ENCODE measurements around the gene CUL9.

Gene CUL9

DNA sequence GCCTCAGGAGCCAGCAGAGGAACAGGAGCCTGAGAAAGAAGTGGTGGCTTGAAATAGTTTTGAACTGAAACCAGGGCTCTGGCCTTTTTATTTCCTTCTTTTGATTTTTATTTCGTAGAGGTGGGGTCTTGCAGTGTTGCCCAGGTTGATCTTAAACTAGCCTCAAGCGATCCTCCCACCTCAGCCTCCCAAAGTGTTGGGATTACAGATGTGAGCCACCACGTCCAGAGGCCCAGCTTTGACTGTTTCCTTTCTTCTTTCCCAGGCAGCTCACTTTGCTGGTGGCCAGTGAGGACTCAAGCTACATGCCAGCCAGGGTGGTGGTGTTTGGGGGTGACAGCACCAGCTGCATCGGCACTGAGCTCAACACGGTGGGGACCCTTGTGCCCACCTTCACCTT is 20.5 kb downstream of the CUL9 start:
- no peak for DNase-seq

GRCh38 chr6:43203029-43203717 is 21.2 kb downstream of the CUL9 start:
- no peak for DNase-seq

- no peak for DNase-seq
Measured at GRCh38 chr6:43203718-43204095, 21.7 kb downstream of the CUL9 start.

DNA sequence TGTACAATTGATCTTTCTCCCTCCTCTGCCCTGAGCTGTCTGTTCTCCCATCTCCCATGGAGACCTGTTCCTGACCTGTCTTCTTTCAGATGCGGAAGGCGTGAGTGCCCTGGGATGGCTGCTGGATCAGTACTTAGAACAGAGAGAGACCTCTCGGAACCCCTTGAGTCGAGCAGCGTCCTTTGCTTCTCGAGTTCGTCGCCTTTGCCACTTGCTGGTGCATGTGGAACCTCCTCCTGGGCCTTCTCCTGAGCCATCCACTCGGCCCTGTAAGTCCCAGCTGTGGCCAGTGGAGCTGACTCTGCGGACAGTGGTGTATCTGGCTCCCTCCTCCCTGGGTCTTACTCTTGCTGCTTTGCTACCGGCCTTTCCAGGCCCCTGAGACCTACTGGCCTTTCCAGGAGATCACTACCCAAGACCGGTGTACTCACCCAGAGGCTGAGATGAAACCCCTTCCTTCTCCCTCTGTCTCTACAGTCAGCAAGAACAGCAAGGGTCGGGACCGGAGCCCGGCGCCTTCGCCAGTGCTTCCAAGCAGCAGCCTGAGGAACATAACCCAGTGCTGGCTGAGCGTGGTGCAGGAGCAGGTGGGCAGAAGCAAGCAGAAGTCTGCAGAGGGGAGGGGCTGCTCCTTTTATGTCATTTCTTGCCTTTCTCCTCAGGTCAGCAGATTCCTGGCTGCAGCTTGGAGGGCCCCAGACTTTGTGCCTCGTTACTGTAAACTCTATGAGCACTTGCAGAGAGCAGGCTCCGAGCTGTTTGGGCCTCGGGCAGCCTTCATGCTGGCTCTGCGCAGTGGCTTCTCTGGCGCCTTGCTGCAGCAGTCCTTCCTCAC is 22.5 kb downstream of the CUL9 start:
- no peak for DNase-seq

- DNase-seq: no peak
Measured at GRCh38 chr6:43205849-43206248, 23.9 kb downstream of the CUL9 start.

DNA sequence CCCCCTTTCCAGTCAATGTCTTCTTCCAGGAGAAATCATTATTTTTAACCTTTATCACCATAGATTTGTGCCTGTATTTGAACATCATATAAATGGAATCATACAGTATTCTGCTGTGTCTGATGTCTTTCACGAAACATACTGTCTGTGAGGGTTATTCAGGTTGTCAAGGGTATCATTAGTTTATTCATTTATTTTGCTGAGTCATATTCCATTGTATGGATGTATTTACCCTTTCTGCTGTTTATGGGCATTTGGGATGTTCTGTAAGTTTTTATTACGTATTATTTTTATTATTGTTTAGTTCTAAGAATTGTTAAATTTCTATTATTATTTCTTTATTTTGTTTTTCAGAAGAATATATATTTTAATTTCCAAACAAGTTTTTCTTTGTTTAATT is 25.3 kb downstream of the CUL9 start:
- DNase-seq: no peak

GRCh38 chr6:43211955-43212354 is 30.0 kb downstream of the CUL9 start:
- DNase-seq: no peak

DNA sequence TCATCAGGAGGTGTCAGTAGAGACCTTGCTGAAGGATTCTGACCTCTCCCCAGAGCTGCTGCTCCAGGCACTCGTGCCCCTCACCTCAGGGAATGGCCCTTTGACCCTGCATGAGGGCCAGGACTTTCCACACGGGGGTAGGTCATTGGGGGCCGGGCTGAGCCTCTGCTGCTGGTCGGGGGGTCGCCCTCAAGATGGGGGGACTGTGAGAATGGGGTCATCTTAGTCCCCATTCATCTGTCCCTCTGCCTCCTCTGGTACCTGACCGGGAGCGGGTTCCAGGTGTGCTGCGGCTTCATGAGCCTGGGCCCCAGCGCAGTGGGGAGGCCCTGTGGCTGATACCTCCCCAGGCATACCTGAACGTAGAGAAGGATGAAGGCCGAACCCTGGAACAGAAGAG is 31.4 kb downstream of the CUL9 start:
- DNase-seq: no peak

DNA sequence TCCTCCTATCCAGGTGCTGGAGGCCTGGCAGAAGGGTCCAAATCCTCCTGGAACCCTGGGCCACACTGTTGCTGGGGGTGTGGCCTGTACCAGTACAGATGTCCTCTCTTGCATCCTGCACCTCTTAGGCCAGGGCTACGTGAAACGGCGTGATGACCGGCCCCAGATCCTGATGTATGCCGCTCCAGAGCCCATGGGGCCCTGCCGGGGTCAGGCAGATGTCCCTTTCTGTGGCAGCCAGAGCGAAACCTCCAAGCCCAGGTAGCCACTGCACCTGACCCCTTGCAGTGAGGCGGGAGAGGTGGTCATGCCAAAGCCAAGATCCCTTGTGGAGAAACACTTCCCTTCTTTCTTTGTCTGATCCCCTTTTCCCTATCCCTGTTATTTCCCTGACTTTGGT is 33.1 kb downstream of the CUL9 start:
- DNase-seq: no peak

DNA sequence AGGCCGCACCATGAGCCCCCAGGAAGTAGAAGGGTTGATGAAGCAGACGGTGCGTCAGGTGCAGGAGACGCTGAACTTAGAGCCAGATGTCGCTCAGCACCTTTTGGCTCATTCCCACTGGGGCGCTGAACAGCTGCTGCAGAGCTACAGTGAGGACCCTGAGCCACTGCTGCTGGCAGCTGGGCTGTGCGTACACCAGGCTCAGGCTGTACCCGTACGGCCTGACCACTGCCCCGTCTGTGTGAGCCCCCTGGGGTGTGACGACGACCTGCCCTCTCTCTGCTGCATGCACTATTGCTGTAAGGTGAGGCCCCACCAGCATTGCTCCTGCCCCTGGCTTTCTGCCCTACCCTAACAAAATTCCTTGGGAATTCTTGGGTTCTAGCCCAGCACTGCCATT is 34.2 kb downstream of the CUL9 start:
- no peak for DNase-seq

- no peak for DNase-seq
Measured at GRCh38 chr6:43217351-43217750, 35.4 kb downstream of the CUL9 start.

DNA sequence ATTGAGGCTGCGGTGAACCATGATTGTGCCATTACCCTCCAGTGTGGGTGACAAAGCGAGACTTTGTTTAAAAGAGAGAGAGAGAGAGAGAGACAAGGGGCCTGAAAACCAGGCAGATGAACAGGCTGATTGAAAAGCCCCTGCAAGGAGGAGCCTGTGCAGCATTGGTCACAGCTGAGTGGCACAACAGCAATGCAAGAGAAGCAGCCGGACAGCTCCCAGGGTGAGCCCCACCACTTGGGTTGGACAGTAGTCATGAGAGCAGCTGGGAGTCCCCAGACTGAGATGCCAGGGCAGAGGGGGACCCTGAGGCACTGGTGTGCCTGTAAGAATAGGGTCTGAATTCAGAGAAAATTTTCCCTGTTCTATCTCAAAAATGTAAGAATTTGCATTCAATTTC is 37.1 kb downstream of the CUL9 start:
- no peak for DNase-seq

- no peak for DNase-seq
Measured at GRCh38 chr6:43219814-43220213, 37.8 kb downstream of the CUL9 start.

GRCh38 chr6:43220439-43220951 is 38.5 kb downstream of the CUL9 start:
- DNase-seq: no peak

- no peak for DNase-seq
Measured at GRCh38 chr6:43221046-43221972, 39.3 kb downstream of the CUL9 start.

- no peak for DNase-seq
Measured at GRCh38 chr6:43222418-43223059, 40.5 kb downstream of the CUL9 start.

- no peak for DNase-seq
Measured at GRCh38 chr6:43223175-43223574, 41.2 kb downstream of the CUL9 start.

DNA sequence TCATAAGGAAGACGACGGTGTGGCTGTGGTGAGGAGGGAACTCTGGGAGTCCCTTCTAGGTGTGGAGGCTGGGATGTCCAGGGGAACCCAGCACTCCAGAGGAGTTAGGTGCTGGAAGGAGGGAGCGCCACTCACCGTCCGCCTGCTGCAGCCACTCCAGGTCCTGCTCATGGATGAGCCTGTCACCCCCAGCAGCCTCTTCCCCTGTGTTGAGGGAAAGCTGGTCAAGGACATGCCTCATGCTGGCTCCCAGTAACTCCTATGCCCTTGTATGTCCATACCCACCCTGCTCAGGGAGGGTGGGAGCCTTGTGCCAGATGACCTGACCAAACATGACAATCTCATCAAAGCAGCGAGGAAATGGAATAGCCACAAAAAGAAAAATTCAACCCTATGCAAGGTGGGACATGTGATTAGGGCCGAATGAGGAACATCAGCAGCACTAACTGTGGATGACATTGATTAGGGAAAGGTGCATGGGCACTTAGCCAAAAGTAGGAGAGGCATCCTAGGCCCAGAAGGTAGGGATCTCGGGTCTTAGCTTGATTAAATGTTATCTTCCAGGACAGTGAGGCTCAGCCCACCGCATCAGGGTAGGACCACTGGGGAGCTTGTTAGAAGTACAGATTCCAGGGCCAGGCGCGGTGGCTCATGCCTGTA is 44.3 kb downstream of the CUL9 start:
- DNase-seq: no peak

- DNase-seq: peak; percentile 75
Measured at GRCh38 chr6:43228951-43229802, 47.2 kb downstream of the CUL9 start, which contains the start of gene DNPH1. DNPH1 (minus strand) TSS chr6:43229481; CDS start chr6:43229456, 25 bp downstream.

- DNase-seq: no peak
Measured at GRCh38 chr6:43229803-43230620, 48.0 kb downstream of the CUL9 start.

Measured in activated CD4-positive, alpha-beta T cell treated with anti-CD3 and anti-CD28 coated beads, Interleukin-2, amount 50 U/mL, for 1 hour (primary cell).